WERI-Rb-1 (cell line): ENCODE measurements around the gene SVIL.
"Not testable (repeated sequence)": the region's sequence is repeated elsewhere in the genome, so short reads cannot be mapped to it uniquely, and the experiment has no call there.

Experiments
- DNase-seq: peaks from one replicate; pipeline ENCODE4 v3.0.0-alpha.2; 2020
- H3K27ac ChIP-seq: fragments of 250-450 bp; sonication (Bioruptor Pico); 2 replicates; pipeline ENCODE4 v1.5.1; 2020; ENCODE audit warnings: mild to moderate bottlenecking, moderate library complexity
- H3K27me3 ChIP-seq: fragments of 250-450 bp; sonication (Bioruptor Pico); 2 replicates; pipeline ENCODE4 v1.5.1; 2021; ENCODE audit warnings: mild to moderate bottlenecking, low read depth, moderate library complexity; ENCODE audit not compliant: insufficient read depth, severe bottlenecking
- H3K36me3 ChIP-seq: fragments of 250-450 bp; sonication (Bioruptor Pico); 2 replicates; pipeline ENCODE4 v1.5.1; 2020; ENCODE audit warnings: mild to moderate bottlenecking, moderate library complexity
- H3K4me3 ChIP-seq: 2 replicates; pipeline ENCODE4 v1.5.1; 2011; ENCODE audit warnings: low read depth, mild to moderate bottlenecking, control low read depth, low read length
- H3K9me3 ChIP-seq: fragments of 250-450 bp; sonication (Bioruptor Pico); 2 replicates; pipeline ENCODE4 v1.5.1; 2021; ENCODE audit warnings: mild to moderate bottlenecking, moderate library complexity; ENCODE audit not compliant: severe bottlenecking
- TF ChIP-seq, protein P1 (sequence below): IDR thresholded peaks from 2 replicates; pipeline ENCODE4 v1.5.1; 2011; ENCODE audit warnings: low read depth, mild to moderate bottlenecking, control low read depth, inconsistent platforms, low read length

Gene SVIL

DNA sequence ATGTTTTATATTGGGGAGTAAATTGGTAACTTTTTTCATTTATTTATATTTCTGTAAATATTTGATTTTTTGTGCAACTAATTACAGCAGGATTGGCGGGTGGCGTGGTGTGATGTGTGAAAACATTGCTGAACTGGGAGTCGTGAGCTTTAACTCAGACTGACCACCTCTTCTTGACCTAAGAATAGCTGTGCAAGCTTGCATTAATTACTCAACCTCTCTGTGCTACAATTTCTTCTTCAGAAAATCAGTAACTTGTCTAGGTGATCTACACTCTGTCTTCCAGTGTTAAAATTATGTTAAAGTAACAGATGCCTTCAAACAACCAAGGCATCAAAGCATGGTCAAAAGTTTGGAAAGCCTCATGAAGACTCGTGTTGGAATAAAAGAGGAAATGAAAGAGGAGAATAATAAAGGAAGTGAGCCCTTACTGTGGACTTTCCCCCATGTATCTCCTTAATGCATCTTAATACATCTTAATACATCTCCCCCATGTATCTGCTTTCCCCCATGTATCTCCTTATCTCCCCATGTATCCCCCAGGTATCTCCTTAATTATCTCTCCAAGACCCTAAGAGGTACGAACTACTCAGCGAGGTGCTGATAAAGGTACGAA is 71.2 kb downstream of the SVIL start:
- DNase-seq, result no peak
- H3K27ac ChIP-seq, result no peak overlapping the region
- H3K9me3 ChIP-seq, result no peaks in the 10 kb centered on the region
- H3K36me3 ChIP-seq, result no peaks in the 10 kb centered on the region
- no peaks in the 10 kb centered on the region for H3K27me3 ChIP-seq
- H3K4me3 ChIP-seq, result no peak overlapping the region
- TF ChIP-seq, protein P1, sequence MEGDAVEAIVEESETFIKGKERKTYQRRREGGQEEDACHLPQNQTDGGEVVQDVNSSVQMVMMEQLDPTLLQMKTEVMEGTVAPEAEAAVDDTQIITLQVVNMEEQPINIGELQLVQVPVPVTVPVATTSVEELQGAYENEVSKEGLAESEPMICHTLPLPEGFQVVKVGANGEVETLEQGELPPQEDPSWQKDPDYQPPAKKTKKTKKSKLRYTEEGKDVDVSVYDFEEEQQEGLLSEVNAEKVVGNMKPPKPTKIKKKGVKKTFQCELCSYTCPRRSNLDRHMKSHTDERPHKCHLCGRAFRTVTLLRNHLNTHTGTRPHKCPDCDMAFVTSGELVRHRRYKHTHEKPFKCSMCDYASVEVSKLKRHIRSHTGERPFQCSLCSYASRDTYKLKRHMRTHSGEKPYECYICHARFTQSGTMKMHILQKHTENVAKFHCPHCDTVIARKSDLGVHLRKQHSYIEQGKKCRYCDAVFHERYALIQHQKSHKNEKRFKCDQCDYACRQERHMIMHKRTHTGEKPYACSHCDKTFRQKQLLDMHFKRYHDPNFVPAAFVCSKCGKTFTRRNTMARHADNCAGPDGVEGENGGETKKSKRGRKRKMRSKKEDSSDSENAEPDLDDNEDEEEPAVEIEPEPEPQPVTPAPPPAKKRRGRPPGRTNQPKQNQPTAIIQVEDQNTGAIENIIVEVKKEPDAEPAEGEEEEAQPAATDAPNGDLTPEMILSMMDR, result no peak

GRCh38 chr10:29563006-29563405 is 71.8 kb downstream of the SVIL start:
- DNase-seq, H3K9me3 ChIP-seq, H3K27me3 ChIP-seq, H3K27ac ChIP-seq, H3K36me3 ChIP-seq, H3K4me3 ChIP-seq: not testable (repeated sequence)

- no peak for DNase-seq
- Histone ChIP-seq H3K36me3 (no peaks in the 10 kb centered on the region), H3K9me3 (no peaks in the 10 kb centered on the region), H3K4me3 (no peak overlapping the region), H3K27ac (no peak overlapping the region), H3K27me3 (no peaks in the 10 kb centered on the region)
- TF ChIP-seq, protein P1, result no peak
Measured at GRCh38 chr10:29559996-29560395, 74.8 kb downstream of the SVIL start.

- TF ChIP-seq, protein P1, result no peak
- Histone ChIP-seq H3K9me3 (no peaks in the 10 kb centered on the region), H3K4me3 (no peak overlapping the region), H3K27ac (no peak overlapping the region), H3K27me3 (no peaks in the 10 kb centered on the region), H3K36me3 (no peaks in the 10 kb centered on the region)
- DNase-seq, result no peak
Measured at GRCh38 chr10:29557665-29558064, 77.1 kb downstream of the SVIL start.

GRCh38 chr10:29555746-29556481 is 78.9 kb downstream of the SVIL start:
- Histone ChIP-seq H3K27me3 (no peaks in the 10 kb centered on the region), H3K27ac (no peak overlapping the region), H3K9me3 (no peaks in the 10 kb centered on the region), H3K4me3 (no peak overlapping the region), H3K36me3 (no peaks in the 10 kb centered on the region)
- no peak for DNase-seq
- TF ChIP-seq, protein P1, result no peak

GRCh38 chr10:29555091-29555745 is 79.6 kb downstream of the SVIL start:
- no peak for DNase-seq
- H3K36me3 ChIP-seq, result no peaks in the 10 kb centered on the region
- no peaks in the 10 kb centered on the region for H3K9me3 ChIP-seq
- H3K27ac ChIP-seq, result no peak overlapping the region
- no peak overlapping the region for H3K4me3 ChIP-seq
- no peaks in the 10 kb centered on the region for H3K27me3 ChIP-seq
- TF ChIP-seq, protein P1, result no peak
